GM23338 (cell line): ENCODE measurements around the gene FRZB.

Experiments
- CREB1 ChIP-seq: fragments of 250-450 bp; sonication (Bioruptor Pico); IDR thresholded peaks from 2 replicates; pipeline ENCODE4 v1.5.0; 2020; ENCODE audit warnings: low read depth, mild to moderate bottlenecking, moderate library complexity
- CTCF ChIP-seq, 2 experiments: fragments of 200-600 bp in 1 of 2; sonication (generic) in 1 of 2; conservative IDR thresholded peaks; 2 replicates each; pipeline versions ENCODE4 v1.5.1 to v1.6.1; 2016 to 2017; ENCODE audit warnings: antibody characterized with exemption in 2 of 2, low read depth in 2 of 2, mild to moderate bottlenecking in 2 of 2, moderate library complexity in 1 of 2
- ETS1 ChIP-seq: IDR thresholded peaks from 2 replicates; pipeline ENCODE4 v1.6.1; 2016; ENCODE audit warnings: antibody characterized with exemption
- EZH2 ChIP-seq: fragments of 200-600 bp; sonication (generic); IDR thresholded peaks from one replicate; pipeline ENCODE4 v1.8.0; 2017; ENCODE audit warnings: antibody characterized with exemption, mild to moderate bottlenecking, low read depth; ENCODE audit not compliant: unreplicated experiment
- EZH2phosphoT487 ChIP-seq: fragments of 200-600 bp; sonication (generic); IDR thresholded peaks from one replicate; pipeline ENCODE4 v1.8.1; 2018; ENCODE audit warnings: antibody characterized with exemption; ENCODE audit not compliant: unreplicated experiment
- JUNB ChIP-seq: IDR thresholded peaks from one replicate; pipeline ENCODE4 v1.6.1; 2016; ENCODE audit warnings: antibody characterized with exemption; ENCODE audit not compliant: unreplicated experiment
- NANOG ChIP-seq: IDR thresholded peaks from 2 replicates; pipeline ENCODE4 v1.6.1; 2016; ENCODE audit warnings: antibody characterized with exemption, borderline replicate concordance
- POLR2AphosphoS5 ChIP-seq: IDR thresholded peaks from 2 replicates; pipeline ENCODE4 v1.6.1; 2016; ENCODE audit warnings: antibody characterized with exemption, low read depth
- REST ChIP-seq: IDR thresholded peaks from one replicate; pipeline ENCODE4 v1.6.1; 2018; ENCODE audit warnings: antibody characterized with exemption; ENCODE audit not compliant: unreplicated experiment
- ZNF114 ChIP-seq: fragments of 250-450 bp; sonication (Bioruptor Pico); IDR thresholded peaks from 2 replicates; pipeline ENCODE4 v1.5.0; 2020; ENCODE audit warnings: mild to moderate bottlenecking, moderate library complexity

GRCh38 chr2:182890773-182891378 is 24.4 kb upstream of the FRZB start:
- no peak for TF ChIP-seq EZH2
- no peak for TF ChIP-seq CTCF (conservative IDR thresholded peaks at IDR 0.05; ENCODE audit: low read depth in 2 of 2)
- TF ChIP-seq JUNB: no peak
- TF ChIP-seq POLR2AphosphoS5: no peak
- no peak for TF ChIP-seq REST
- TF ChIP-seq CREB1 (CRISPR knock-in tag): no peak
- no peak for TF ChIP-seq ZNF114 (CRISPR knock-in tag)
- TF ChIP-seq ETS1: no peak
- no peak for TF ChIP-seq EZH2phosphoT487
- TF ChIP-seq NANOG: no peak
